IMR-90 (cell line): ENCODE results near the gene SORCS1. TPM values are rescaled to one million over a fixed set of nuclear protein-coding genes. Genes with fewer than 3 reads are reported as not detected.

Experiments used
- ATAC-seq: fragments of 200-7000 bp; cut with Tn5 transposase; 2 replicates; pipeline ENCODE4 v1.9.1; 2020; ENCODE audit warnings: low read depth, mild to moderate bottlenecking, moderate library complexity
- BruUV-seq: library from RNA; stranded (reverse); fragments of 400-500 nt; replicated peaks from 2 replicates; lab custom pipeline; 2021; lab: Mats Ljungman, UMichigan
- CTCF ChIA-PET: fragments of 300-600 bp; formaldehyde crosslinking; extraction: SDS; loops from one replicate; lab custom pipeline; 2021; ENCODE audit warnings: antibody characterized with exemption; lab: Yijun Ruan, JAX
- POLR2A ChIA-PET: fragments of 300-600 bp; sonication (Branson Sonifier 250); formaldehyde crosslinking; loops from one replicate; lab custom pipeline; 2022; ENCODE audit warnings: antibody characterized with exemption; ENCODE audit not compliant: unreplicated experiment; lab: Charles Lee
- DNase-seq: peaks from one replicate; pipeline ENCODE4 v3.0.0; 2013
- H2AFZ ChIP-seq: replicated peaks from 2 replicates; pipeline ENCODE3; 2013; ENCODE audit warnings: low read length, mild to moderate bottlenecking; ENCODE audit not compliant: poor library complexity
- H2AK5ac ChIP-seq: 2 replicates; pipeline ENCODE4 v1.6.1; 2013; ENCODE audit warnings: low read depth, low read length, inconsistent platforms
- H2AK9ac ChIP-seq: replicated peaks from 2 replicates; pipeline ENCODE3; 2013; ENCODE audit warnings: mild to moderate bottlenecking, low read depth, low read length, moderate library complexity; ENCODE audit not compliant: poor library complexity
- H2BK120ac ChIP-seq: 2 replicates; pipeline ENCODE4 v1.6.1; 2013; ENCODE audit warnings: low read depth, low read length, inconsistent platforms
- H2BK15ac ChIP-seq: 3 replicates; pipeline ENCODE4 v1.6.1; 2013; ENCODE audit warnings: low read depth, low read length, inconsistent platforms
- H2BK20ac ChIP-seq: 2 replicates; pipeline ENCODE4 v1.6.1; 2013; ENCODE audit warnings: low read depth, mild to moderate bottlenecking, inconsistent platforms, low read length, moderate library complexity
- H2BK5ac ChIP-seq: 2 replicates; pipeline ENCODE4 v1.6.1; 2013; ENCODE audit warnings: mild to moderate bottlenecking, low read depth, low read length, inconsistent platforms; ENCODE audit not compliant: poor library complexity, severe bottlenecking
- H3K14ac ChIP-seq: replicated peaks from 2 replicates; pipeline ENCODE4 v1.6.1; 2013; ENCODE audit warnings: low read depth, low read length, inconsistent platforms
- H3K18ac ChIP-seq: 2 replicates; pipeline ENCODE4 v1.6.1; 2013; ENCODE audit warnings: low read depth, low read length, control low read depth
- H3K23ac ChIP-seq: 2 replicates; pipeline ENCODE4 v1.6.1; 2013; ENCODE audit warnings: low read depth, low read length, inconsistent platforms
- H3K27ac ChIP-seq: 2 replicates; pipeline ENCODE4 v1.5.1; 2013; ENCODE audit warnings: mild to moderate bottlenecking, control low read depth, low read length; ENCODE audit not compliant: insufficient read depth
- H3K27me3 ChIP-seq: 2 replicates; pipeline ENCODE4 v1.6.1; 2013; ENCODE audit warnings: low read length; ENCODE audit not compliant: control insufficient read depth, insufficient read depth
- H3K36me3 ChIP-seq: 2 replicates; pipeline ENCODE4 v1.6.1; 2013; ENCODE audit warnings: low read length, mixed read lengths; ENCODE audit not compliant: control insufficient read depth, insufficient read depth
- H3K4ac ChIP-seq: 2 replicates; pipeline ENCODE4 v1.6.1; 2013; ENCODE audit warnings: low read depth, low read length, inconsistent platforms
- H3K4me1 ChIP-seq: 2 replicates; pipeline ENCODE4 v1.6.1; 2013; ENCODE audit warnings: low read length, mixed read lengths; ENCODE audit not compliant: control insufficient read depth, insufficient read depth
- H3K4me2 ChIP-seq: 2 replicates; pipeline ENCODE4 v1.6.1; 2013; ENCODE audit warnings: low read depth, mild to moderate bottlenecking, control low read depth, low read length, moderate library complexity
- H3K4me3 ChIP-seq: 2 replicates; pipeline ENCODE4 v1.5.1; 2013; ENCODE audit warnings: low read depth, mild to moderate bottlenecking, control low read depth, low read length, moderate library complexity; ENCODE audit not compliant: insufficient read depth
- H3K56ac ChIP-seq: 2 replicates; pipeline ENCODE4 v1.6.1; 2013; ENCODE audit warnings: low read length, inconsistent platforms; ENCODE audit not compliant: insufficient read depth; ENCODE audit errors: extremely low read depth
- H3K79me1 ChIP-seq, 2 experiments: 2 replicates each; pipeline ENCODE4 v1.6.1; 2013; ENCODE audit warnings: low read length in 2 of 2, inconsistent platforms in 1 of 2, low read depth in 1 of 2
- H3K9ac ChIP-seq: 2 replicates; pipeline ENCODE4 v1.6.1; 2013; ENCODE audit warnings: low read depth, low read length, control low read depth
- H3K9me1 ChIP-seq: 2 replicates; pipeline ENCODE4 v1.6.1; 2013; ENCODE audit warnings: low read length, inconsistent platforms; ENCODE audit not compliant: insufficient read depth
- H3K9me3 ChIP-seq: 2 replicates; pipeline ENCODE4 v1.6.1; 2013; ENCODE audit warnings: low read length; ENCODE audit not compliant: control insufficient read depth, insufficient read depth
- H4K20me1 ChIP-seq: 2 replicates; pipeline ENCODE4 v1.6.1; 2013; ENCODE audit warnings: low read length, inconsistent platforms; ENCODE audit not compliant: insufficient read depth
- H4K5ac ChIP-seq: 2 replicates; pipeline ENCODE4 v1.6.1; 2013; ENCODE audit warnings: mild to moderate bottlenecking, low read depth, low read length, control low read depth
- H4K8ac ChIP-seq, 2 experiments: 2 replicates each; pipeline ENCODE4 v1.6.1; 2013; ENCODE audit warnings: low read depth in 2 of 2, low read length in 2 of 2, control low read depth in 1 of 2, inconsistent platforms in 1 of 2
- H4K91ac ChIP-seq: 2 replicates; pipeline ENCODE4 v1.6.1; 2013; ENCODE audit warnings: low read depth, low read length, inconsistent platforms; ENCODE audit not compliant: insufficient read depth
- BHLHE40 ChIP-seq: fragments of 150-350 bp; IDR thresholded peaks from 2 replicates; pipeline ENCODE4 v1.6.1; 2016; ENCODE audit warnings: mild to moderate bottlenecking, low read depth, low read length
- CHD1 ChIP-seq: IDR thresholded peaks from 2 replicates; pipeline ENCODE4 v1.6.1; 2012; ENCODE audit warnings: low read depth, low read length, improper control_type of control experiment
- POLR2A ChIP-seq: IDR thresholded peaks from 2 replicates; pipeline ENCODE4 v1.6.1; 2012; ENCODE audit warnings: mild to moderate bottlenecking, low read depth, low read length
- RAD21 ChIP-seq: IDR thresholded peaks from 2 replicates; pipeline ENCODE4 v1.6.1; 2012; ENCODE audit warnings: low read length, improper control_type of control experiment
- RCOR1 ChIP-seq: IDR thresholded peaks from 2 replicates; pipeline ENCODE4 v1.6.1; 2012; ENCODE audit warnings: mild to moderate bottlenecking, low read length, improper control_type of control experiment; ENCODE audit not compliant: insufficient replicate concordance
- SMC3 ChIP-seq: fragments of 150-350 bp; IDR thresholded peaks from 2 replicates; pipeline ENCODE4 v1.6.1; 2016; ENCODE audit warnings: low read depth, mild to moderate bottlenecking, antibody characterized with exemption, low read length, moderate library complexity
- WGBS, 2 experiments: methylation state at CpG; one replicate each; pipeline versions ENCODE4 v1.1.5 to v1.1.7; 2013; ENCODE audit warnings: missing lambda C conversion rate in 2 of 2; ENCODE audit not compliant: insufficient read length in 1 of 2; ENCODE audit errors: extremely low coverage in 2 of 2; 5-methylcytosine and 5-hydroxymethylcytosine counted together
- dilution Hi-C: fragments of 300-500 bp; cut with HindIII; formaldehyde crosslinking; loops from one replicate; pipeline ENCODE4 v1.14.3; 2018; ENCODE audit warnings: low sequenced_read_pairs; ENCODE audit not compliant: unreplicated experiment
- in situ Hi-C: fragments of 300-500 bp; cut with MboI; formaldehyde crosslinking; loops from 3 replicates; pipeline ENCODE4 v1.14.3; 2019; ENCODE audit warnings: low sequenced_read_pairs, inconsistent platforms, mixed read lengths
- intact Hi-C: fragments of 100-400 bp; cut with micrococcal nuclease; formaldehyde crosslinking; loops from 2 replicates; pipeline ENCODE4 v1.10.0; 2022
- polyA plus RNA-seq, 3 experiments: library from polyadenylated mRNA; depleted of rRNA; stranded (reverse); fragments of >200 nt; gene quantifications; 2 replicates each; pipeline ENCODE4 v1.2.3, GENCODE V29; 2012; ENCODE audit warnings: low replicate concordance in 1 of 3
- total RNA-seq: library from RNA; depleted of rRNA; stranded (reverse); fragments of >200 nt; gene quantifications from 2 replicates; pipeline ENCODE4 v1.2.3, GENCODE V29; 2012
- TF ChIP-seq, protein P1 (sequence below): conservative IDR thresholded peaks from 2 replicates; pipeline ENCODE4 v1.5.1; 2012; ENCODE audit warnings: mild to moderate bottlenecking, low read depth, low read length, improper control_type of control experiment

The SORCS1 gene
- total and polyA plus RNA-seq, 2 of the 4 experiments (the other 2 are of a cell fraction): under 0.01 TPM; not detected in 1

- Histone ChIP-seq H3K56ac (no peak overlapping the region), H3K79me1 (no peaks in the 10 kb centered on the region), H2BK15ac (no peak overlapping the region), H4K91ac (no peak overlapping the region), H2AK5ac (no peak overlapping the region), H3K36me3 (no peaks in the 10 kb centered on the region), H2BK120ac (no peak overlapping the region), H3K27ac (no peak overlapping the region), H3K4me1 (no peaks in the 10 kb centered on the region), H3K9ac (no peak overlapping the region), H2BK20ac (no peak overlapping the region), H3K4ac (no peak overlapping the region), H3K18ac (no peak overlapping the region), H3K14ac (no peak overlapping the region), H3K9me3 (peaks cover 3% of the 10 kb centered on the region; the same call in 1 of the 2 replicates), H3K9me1 (no peaks in the 10 kb centered on the region), H2AFZ (no peak overlapping the region), H2BK5ac (no peak overlapping the region), H3K23ac (no peak overlapping the region), H3K4me2 (no peak overlapping the region), H3K27me3 (no peaks in the 10 kb centered on the region), H3K4me3 (no peak overlapping the region), H4K8ac (no peak overlapping the region), H2AK9ac (no peak overlapping the region), H4K5ac (no peak overlapping the region), H4K20me1 (no peaks in the 10 kb centered on the region)
- BruUV-seq: no TSS peak
- in situ Hi-C loops (no loop called here), dilution Hi-C loops (no loop called here), intact Hi-C loops (loop anchor here (10.0 kb wide), 1 partner anchor 1109 kb away; no protein-coding TSS in a partner anchor)
- peak; percentile 44; the same call in 1 of the 2 replicates for ATAC-seq
- TF ChIP-seq RAD21: peak; percentile 45
- no peak for TF ChIP-seq POLR2A
- TF ChIP-seq SMC3: peak; percentile 32
- TF ChIP-seq BHLHE40: no peak
- TF ChIP-seq, protein P1, sequence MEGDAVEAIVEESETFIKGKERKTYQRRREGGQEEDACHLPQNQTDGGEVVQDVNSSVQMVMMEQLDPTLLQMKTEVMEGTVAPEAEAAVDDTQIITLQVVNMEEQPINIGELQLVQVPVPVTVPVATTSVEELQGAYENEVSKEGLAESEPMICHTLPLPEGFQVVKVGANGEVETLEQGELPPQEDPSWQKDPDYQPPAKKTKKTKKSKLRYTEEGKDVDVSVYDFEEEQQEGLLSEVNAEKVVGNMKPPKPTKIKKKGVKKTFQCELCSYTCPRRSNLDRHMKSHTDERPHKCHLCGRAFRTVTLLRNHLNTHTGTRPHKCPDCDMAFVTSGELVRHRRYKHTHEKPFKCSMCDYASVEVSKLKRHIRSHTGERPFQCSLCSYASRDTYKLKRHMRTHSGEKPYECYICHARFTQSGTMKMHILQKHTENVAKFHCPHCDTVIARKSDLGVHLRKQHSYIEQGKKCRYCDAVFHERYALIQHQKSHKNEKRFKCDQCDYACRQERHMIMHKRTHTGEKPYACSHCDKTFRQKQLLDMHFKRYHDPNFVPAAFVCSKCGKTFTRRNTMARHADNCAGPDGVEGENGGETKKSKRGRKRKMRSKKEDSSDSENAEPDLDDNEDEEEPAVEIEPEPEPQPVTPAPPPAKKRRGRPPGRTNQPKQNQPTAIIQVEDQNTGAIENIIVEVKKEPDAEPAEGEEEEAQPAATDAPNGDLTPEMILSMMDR: peak; percentile 46
- TF ChIP-seq RCOR1: no peak
- TF ChIP-seq CHD1: no peak
- WGBS, 2 experiments: 0% methylated on average over 1 of the region's 9 CpGs; no CpG with 5 or more reads in 1 of the 2 experiments
- ChIA-PET POLR2A (no interaction called here), CTCF (no interaction called here)
- peak; percentile 37 for DNase-seq
These were observed 458.8 kb downstream of the SORCS1 start for GRCh38 chr10:106705681-106706100.
